Measurements from ENCODE around the gene SLAMF1. TPM values are rescaled to one million over a fixed set of nuclear protein-coding genes. Genes with fewer than 3 reads are reported as not detected.

SLAMF1 gene
- total RNA-seq, 1 donor from 2014 or later, result not detected

DNA sequence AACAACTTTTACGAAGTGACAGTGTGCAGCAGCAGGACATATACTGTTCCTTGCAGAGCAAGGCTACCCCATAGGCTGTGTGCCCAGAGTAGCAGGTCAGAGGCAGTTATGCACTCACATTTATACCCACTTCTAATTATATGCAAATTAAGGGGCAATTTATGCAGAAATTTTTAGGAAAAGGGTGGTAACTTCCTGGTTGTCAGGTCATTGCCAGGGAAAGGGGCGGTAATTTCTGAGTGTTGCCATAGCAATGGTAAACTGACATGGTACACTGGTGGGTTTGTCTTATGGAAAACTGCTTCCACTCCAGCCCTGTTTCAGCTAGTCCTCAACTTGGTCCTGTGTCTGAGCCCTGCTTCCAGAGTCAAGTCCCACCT is 12.0 kb upstream of the SLAMF1 start:
- H3K79me2 ChIP-seq (ENCODE audit: low read depth), result no peaks in the 10 kb centered on the region
- no peak overlapping the region for H3K27ac Mint-ChIP-seq
- no peaks in the 10 kb centered on the region for H3F3A ChIP-seq (ENCODE audit: low read depth)
- no peak overlapping the region for H3K4me2 ChIP-seq
- TF ChIP-seq EZH2phosphoT487 (IDR thresholded peaks at IDR 0.05) (no peak), EZH2 (IDR thresholded peaks at IDR 0.05) (no peak)
- TF ChIP-seq, protein P1, sequence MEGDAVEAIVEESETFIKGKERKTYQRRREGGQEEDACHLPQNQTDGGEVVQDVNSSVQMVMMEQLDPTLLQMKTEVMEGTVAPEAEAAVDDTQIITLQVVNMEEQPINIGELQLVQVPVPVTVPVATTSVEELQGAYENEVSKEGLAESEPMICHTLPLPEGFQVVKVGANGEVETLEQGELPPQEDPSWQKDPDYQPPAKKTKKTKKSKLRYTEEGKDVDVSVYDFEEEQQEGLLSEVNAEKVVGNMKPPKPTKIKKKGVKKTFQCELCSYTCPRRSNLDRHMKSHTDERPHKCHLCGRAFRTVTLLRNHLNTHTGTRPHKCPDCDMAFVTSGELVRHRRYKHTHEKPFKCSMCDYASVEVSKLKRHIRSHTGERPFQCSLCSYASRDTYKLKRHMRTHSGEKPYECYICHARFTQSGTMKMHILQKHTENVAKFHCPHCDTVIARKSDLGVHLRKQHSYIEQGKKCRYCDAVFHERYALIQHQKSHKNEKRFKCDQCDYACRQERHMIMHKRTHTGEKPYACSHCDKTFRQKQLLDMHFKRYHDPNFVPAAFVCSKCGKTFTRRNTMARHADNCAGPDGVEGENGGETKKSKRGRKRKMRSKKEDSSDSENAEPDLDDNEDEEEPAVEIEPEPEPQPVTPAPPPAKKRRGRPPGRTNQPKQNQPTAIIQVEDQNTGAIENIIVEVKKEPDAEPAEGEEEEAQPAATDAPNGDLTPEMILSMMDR (IDR thresholded peaks at IDR 0.05), result no peak
- H3K27me3 Mint-ChIP-seq (ENCODE audit: insufficient read depth, low read depth), result no peaks in the 10 kb centered on the region
- no peaks in the 10 kb centered on the region for H3K36me3 ChIP-seq
- peaks cover 3% of the 10 kb centered on the region for H3K9me3 Mint-ChIP-seq
- no peak overlapping the region for H3K9ac ChIP-seq
- no peaks in the 10 kb centered on the region for H3K27me3 ChIP-seq
- no peaks in the 10 kb centered on the region for H4K20me1 ChIP-seq (ENCODE audit: low read depth)
- H3K4me1 Mint-ChIP-seq, result no peaks in the 10 kb centered on the region
- DNase-seq (ENCODE audit: low spot score), result no peak
- no peak overlapping the region for H3K27ac ChIP-seq
- H3K4me3 Mint-ChIP-seq, result no peak overlapping the region
- H2AFZ ChIP-seq (replicated peaks), result no peak overlapping the region
- H3K9me3 ChIP-seq (ENCODE audit: low read depth), result no peaks in the 10 kb centered on the region
- peaks cover 6% of the 10 kb centered on the region for H3K4me1 ChIP-seq
- H3K36me3 Mint-ChIP-seq, result no peaks in the 10 kb centered on the region
- no peak overlapping the region for H3K4me3 ChIP-seq

DNA sequence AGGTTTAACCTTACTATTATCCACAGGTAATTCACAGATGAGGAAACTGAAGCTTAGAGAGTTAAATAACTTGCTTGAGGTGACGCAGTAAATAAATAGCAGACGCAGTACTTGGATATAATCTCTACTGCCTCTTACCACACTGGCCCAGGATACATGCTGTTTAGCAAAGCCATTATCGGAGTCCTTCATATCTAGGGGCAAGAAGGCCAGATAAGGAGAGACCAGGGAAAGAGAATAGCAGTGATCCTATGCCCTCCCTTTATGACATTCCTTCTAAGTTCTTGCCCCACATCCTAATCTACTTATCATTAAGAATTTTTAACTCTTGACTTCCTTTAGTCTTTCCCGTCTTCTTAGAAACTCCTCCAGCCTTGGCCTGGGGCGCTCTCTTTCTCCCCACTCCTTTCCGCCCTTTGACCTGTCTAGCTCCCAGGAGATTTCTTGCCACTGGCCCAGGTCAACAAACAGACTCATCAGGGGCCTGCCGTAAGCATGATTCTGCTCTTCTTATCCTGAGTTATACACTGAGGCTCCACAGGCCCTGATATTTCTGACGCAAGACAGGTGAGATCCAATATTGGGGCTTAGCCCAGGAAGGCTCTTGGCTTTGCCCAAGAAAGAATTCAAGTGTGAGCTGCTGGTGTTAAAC is 11.4 kb upstream of the SLAMF1 start:
- peaks cover 1% of the 10 kb centered on the region for H3K4me1 Mint-ChIP-seq

DNA sequence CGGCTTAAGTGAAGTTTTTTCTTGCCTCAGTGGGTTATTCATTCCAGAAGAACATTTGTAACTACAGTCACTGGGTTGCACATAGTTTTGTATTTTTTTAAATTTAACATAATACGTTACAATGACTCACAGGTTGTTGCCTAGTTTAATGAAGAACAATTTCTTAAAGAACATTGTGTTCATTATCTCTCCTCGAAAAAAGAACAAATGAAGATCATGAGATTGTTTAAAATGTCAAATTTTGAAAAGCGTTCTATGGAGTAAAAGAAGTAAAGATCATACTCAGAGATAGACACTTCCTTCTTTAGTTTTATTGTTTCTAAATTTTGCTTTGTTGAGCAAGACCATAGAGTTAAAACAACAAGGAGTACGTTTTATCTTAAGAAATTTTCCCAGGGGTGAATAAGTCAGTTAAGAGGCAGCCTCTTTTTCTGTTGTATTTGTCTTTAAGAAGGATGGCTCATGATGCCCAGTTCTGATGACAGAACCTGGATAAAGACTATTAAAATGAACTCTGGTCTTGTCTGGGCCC is 10.5 kb upstream of the SLAMF1 start:
- no peaks in the 10 kb centered on the region for H3F3A ChIP-seq (ENCODE audit: low read depth)
- TF ChIP-seq EZH2phosphoT487 (IDR thresholded peaks at IDR 0.05), result no peak
- no peak for TF ChIP-seq EZH2 (IDR thresholded peaks at IDR 0.05)
- TF ChIP-seq, protein P1 (IDR thresholded peaks at IDR 0.05), result no peak
- H3K27me3 ChIP-seq, result no peaks in the 10 kb centered on the region
- H3K9me3 Mint-ChIP-seq, result peaks cover 3% of the 10 kb centered on the region
- no peaks in the 10 kb centered on the region for H3K36me3 ChIP-seq
- H3K36me3 Mint-ChIP-seq, result no peaks in the 10 kb centered on the region
- no peaks in the 10 kb centered on the region for H4K20me1 ChIP-seq (ENCODE audit: low read depth)
- H3K9ac ChIP-seq, result no peak overlapping the region
- H3K4me1 ChIP-seq, result peaks cover 9% of the 10 kb centered on the region
- no peak for DNase-seq (ENCODE audit: low spot score)
- H3K27ac Mint-ChIP-seq, result no peak overlapping the region
- H3K79me2 ChIP-seq (ENCODE audit: low read depth), result no peaks in the 10 kb centered on the region
- no peaks in the 10 kb centered on the region for H3K9me3 ChIP-seq (ENCODE audit: low read depth)
- no peak overlapping the region for H3K27ac ChIP-seq
- H3K4me1 Mint-ChIP-seq, result peaks cover 11% of the 10 kb centered on the region
- no peak overlapping the region for H3K4me2 ChIP-seq
- no peak overlapping the region for H3K4me3 ChIP-seq
- no peak overlapping the region for H2AFZ ChIP-seq (replicated peaks)
- H3K27me3 Mint-ChIP-seq (ENCODE audit: insufficient read depth, low read depth), result no peaks in the 10 kb centered on the region
- no peak overlapping the region for H3K4me3 Mint-ChIP-seq

More for the DNA sequence above, 11.4 kb upstream of the SLAMF1 start:
- peaks cover 3% of the 10 kb centered on the region for H3K9me3 Mint-ChIP-seq
- no peak for DNase-seq (ENCODE audit: low spot score)
- H3K27me3 Mint-ChIP-seq (ENCODE audit: insufficient read depth, low read depth), result no peaks in the 10 kb centered on the region
- Histone ChIP-seq H3K36me3 (no peaks in the 10 kb centered on the region), H3K79me2 (ENCODE audit: low read depth) (no peaks in the 10 kb centered on the region), H3K27ac (no peak overlapping the region), H3K4me3 (no peak overlapping the region), H3K27me3 (no peaks in the 10 kb centered on the region), H3F3A (ENCODE audit: low read depth) (no peaks in the 10 kb centered on the region), H3K9ac (no peak overlapping the region), H3K4me2 (no peak overlapping the region), H3K4me1 (peaks cover 6% of the 10 kb centered on the region), H2AFZ (replicated peaks) (no peak overlapping the region), H4K20me1 (ENCODE audit: low read depth) (no peaks in the 10 kb centered on the region), H3K9me3 (ENCODE audit: low read depth) (no peaks in the 10 kb centered on the region)
- H3K36me3 Mint-ChIP-seq, result no peaks in the 10 kb centered on the region
- no peak overlapping the region for H3K27ac Mint-ChIP-seq
- TF ChIP-seq, protein P1 (IDR thresholded peaks at IDR 0.05), result no peak
- TF ChIP-seq EZH2phosphoT487 (IDR thresholded peaks at IDR 0.05) (no peak), EZH2 (IDR thresholded peaks at IDR 0.05) (no peak)
- no peak overlapping the region for H3K4me3 Mint-ChIP-seq
